GM12878 (cell line): Measurements from ENCODE around the gene TEX261.

ENCODE experiments used
- HDAC2 ChIP-seq: fragments of 200-600 bp; sonication (generic); IDR thresholded peaks from 2 replicates; pipeline ENCODE4 v1.6.1; 2017
- POLR2A ChIP-seq: IDR thresholded peaks from 2 replicates; pipeline ENCODE4 v1.6.1; 2011; ENCODE audit warnings: low read depth, mild to moderate bottlenecking, low read length
- SREBF2 ChIP-seq: IDR thresholded peaks from 2 replicates; pipeline ENCODE4 v1.6.1; 2012; ENCODE audit warnings: mild to moderate bottlenecking, low read length
- TCF12 ChIP-seq: IDR thresholded peaks from 2 replicates; pipeline ENCODE4 v1.6.1; 2011; ENCODE audit warnings: low read depth, mild to moderate bottlenecking, low read length
- USF1 ChIP-seq: IDR thresholded peaks from 2 replicates; pipeline ENCODE4 v1.6.1; 2011; ENCODE audit warnings: borderline replicate concordance, low read depth, mild to moderate bottlenecking, moderate library complexity, mixed read lengths, low read length; ENCODE audit not compliant: insufficient read depth; ENCODE audit errors: extremely low read length
- TF ChIP-seq, protein P1 (sequence below), 3 experiments: IDR thresholded peaks in 2 of 3; conservative IDR thresholded peaks in 1 of 3; 2 replicates each; pipeline ENCODE4 v1.5.1; 2011; ENCODE audit warnings: low read depth in 3 of 3, low read length in 3 of 3, mild to moderate bottlenecking in 3 of 3, control low read depth in 2 of 3, moderate library complexity in 2 of 3, inconsistent platforms in 1 of 3, mixed read lengths in 1 of 3; ENCODE audit not compliant: control insufficient read depth in 2 of 3, insufficient read depth in 1 of 3; ENCODE audit errors: extremely low read depth in 1 of 3

DNA sequence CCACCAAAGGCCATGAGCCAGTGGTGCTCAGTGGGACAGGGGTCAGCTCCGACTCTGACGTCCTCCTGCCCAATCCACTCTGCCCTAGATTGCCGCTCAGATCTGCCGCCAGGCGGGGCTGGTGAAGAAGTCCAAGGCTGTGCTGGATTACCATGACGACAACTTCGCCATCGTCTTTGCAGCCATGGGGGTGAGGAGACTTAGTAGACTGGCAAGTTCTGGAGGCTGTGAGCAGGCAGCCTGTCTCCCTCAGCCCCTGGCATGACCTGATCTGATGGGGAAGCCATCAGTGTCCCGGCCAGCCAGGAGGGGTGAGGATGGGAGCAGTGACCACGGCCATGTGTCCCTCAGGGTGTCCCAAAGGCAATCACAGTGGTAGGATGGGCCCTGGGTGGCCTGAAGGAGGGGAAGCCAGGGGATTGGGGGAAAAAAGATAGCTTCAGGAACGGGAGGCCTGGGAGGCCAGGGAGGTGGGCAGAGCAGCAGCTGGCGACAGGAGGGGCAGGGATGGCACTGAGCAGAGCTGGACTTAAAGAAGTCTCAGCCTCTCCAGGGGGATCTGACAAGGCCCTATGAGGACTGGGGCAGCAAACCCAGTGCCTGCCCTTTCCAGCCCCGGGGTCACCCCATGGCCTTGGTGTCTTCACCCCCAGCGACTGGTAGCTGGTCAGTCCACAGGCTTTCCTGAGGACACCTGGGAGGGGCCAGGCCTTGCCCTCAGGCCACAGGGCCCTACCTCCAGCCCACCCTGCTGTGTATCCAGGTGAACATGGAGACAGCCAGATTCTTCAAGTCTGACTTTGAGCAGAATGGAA lies 33.6 kb downstream of the TEX261 start:
- TF ChIP-seq USF1 (no peak), HDAC2 (no peak), TCF12 (no peak), SREBF2 (no peak), POLR2A (no peak)
- TF ChIP-seq, protein P1, sequence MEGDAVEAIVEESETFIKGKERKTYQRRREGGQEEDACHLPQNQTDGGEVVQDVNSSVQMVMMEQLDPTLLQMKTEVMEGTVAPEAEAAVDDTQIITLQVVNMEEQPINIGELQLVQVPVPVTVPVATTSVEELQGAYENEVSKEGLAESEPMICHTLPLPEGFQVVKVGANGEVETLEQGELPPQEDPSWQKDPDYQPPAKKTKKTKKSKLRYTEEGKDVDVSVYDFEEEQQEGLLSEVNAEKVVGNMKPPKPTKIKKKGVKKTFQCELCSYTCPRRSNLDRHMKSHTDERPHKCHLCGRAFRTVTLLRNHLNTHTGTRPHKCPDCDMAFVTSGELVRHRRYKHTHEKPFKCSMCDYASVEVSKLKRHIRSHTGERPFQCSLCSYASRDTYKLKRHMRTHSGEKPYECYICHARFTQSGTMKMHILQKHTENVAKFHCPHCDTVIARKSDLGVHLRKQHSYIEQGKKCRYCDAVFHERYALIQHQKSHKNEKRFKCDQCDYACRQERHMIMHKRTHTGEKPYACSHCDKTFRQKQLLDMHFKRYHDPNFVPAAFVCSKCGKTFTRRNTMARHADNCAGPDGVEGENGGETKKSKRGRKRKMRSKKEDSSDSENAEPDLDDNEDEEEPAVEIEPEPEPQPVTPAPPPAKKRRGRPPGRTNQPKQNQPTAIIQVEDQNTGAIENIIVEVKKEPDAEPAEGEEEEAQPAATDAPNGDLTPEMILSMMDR (IDR thresholded peaks at IDR 0.05 in 2 of 3, conservative IDR thresholded peaks at IDR 0.05 in 1 of 3; ENCODE audit: control insufficient read depth in 2 of 3, extremely low read depth in 1 of 3, insufficient read depth in 1 of 3, low read depth in 3 of 3, low read length in 3 of 3), result no peak
